Activated CD4-positive, CD25-positive, alpha-beta regulatory T cell treated with anti-CD3 and anti-CD28 coated beads, Interleukin-2, amount 50 U/mL, for 16 hours (primary cell): ENCODE measurements around the gene TP53TG5.

Source experiments
- DNase-seq: peaks from one replicate; pipeline ENCODE4 v3.0.0-alpha.2; 2020; ENCODE audit warnings: low read depth, low spot score

Gene TP53TG5

GRCh38 chr20:45405571-45406259 is 27.6 kb upstream of the TP53TG5 start:
- DNase-seq = no peak

- DNase-seq = no peak
Measured at GRCh38 chr20:45404438-45404837, 26.3 kb upstream of the TP53TG5 start.

DNA sequence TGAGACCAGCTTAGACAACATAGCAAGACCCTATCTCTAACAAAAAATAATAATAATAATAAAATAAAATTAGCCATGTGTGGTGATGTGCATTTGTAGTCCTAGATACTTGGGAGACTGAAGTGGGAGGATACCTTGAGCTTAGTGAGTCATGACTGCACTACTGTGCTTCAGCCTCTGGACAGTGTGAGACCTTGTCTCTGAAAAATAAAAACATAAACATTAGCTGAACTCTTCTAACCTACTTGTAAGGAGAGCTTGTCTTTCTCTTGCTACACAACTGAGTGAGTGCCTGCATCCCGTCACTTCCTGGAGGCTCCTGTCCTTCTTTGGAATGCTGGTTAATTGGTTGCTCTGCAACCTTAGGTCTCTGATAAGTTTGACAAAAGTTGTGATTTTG is 24.8 kb upstream of the TP53TG5 start:
- no peak for DNase-seq

DNA sequence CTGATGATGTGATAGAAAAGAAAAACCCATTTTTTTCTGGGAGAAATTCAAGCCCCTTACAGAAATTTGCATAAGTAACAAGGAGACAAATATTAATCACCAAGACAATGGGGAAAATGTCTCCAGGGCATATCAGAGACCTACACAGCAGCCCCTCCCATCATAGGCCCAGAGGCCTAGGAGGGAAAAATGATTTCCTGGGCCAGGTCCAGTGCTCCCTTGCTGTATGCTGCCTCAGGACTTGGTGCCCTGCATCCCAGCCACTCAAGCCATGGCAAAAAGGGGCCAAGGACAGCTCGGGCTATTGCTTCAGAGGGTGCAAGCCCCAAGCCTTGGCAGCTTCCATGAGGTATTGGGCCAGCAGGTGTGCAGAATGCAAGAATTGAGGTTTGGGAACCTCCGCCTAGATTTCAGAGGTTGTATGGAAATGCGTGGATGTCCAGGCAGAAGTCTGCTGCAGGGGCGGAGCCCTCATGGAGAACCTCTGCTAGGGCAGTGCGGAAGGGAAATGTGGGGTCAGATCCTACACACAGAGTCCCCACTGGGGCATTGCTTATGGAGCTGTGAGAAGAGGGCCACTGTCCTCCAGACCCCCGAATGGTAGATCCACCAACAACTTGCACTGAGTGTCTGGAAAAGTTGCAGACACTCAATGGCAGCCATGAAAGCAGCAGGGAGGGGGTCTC is 22.4 kb upstream of the TP53TG5 start:
- DNase-seq = no peak

- DNase-seq = no peak
Measured at GRCh38 chr20:45399018-45399417, 20.9 kb upstream of the TP53TG5 start.

GRCh38 chr20:45395114-45395415 is 16.9 kb upstream of the TP53TG5 start:
- DNase-seq = no peak

- DNase-seq = no peak
Measured at GRCh38 chr20:45394221-45395113, 16.3 kb upstream of the TP53TG5 start.

DNA sequence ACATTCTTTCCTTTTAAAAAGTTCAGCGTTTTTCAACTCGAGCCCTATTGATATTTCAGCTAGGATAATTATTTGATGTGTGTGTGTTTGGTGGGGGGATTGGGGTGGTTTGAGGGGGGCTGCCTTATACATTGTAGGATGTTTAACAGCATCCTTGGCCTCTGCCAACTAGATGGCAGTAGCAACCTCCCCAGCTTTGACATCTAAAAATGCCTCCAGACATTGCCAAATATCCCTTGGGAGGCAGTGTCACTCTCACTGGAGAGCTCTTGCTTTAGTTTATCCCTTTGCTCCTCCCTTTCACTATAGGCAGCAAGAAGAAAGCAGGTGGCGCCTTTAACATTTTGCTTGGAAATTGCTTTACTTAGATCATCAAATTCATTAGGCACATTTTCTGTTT is 14.6 kb upstream of the TP53TG5 start:
- no peak for DNase-seq

DNA sequence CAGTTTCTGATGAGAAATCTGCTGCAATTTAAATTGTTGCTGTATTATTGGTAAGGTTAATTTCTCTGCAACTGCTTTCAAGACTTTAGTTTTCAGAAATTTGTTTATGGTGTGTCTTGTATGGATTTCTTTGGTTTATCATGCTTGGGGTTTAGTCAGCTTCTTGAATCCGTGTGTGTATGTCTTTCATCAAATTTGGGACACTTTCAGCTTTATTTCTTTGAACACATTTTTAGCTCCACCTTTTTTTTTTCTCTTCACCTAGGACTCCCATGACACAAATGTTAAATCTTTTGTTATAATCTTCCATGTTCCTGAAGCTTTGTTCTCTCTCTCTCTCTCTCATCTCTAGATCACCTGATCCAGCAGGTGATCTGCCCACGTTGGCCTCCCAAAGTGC is 13.4 kb upstream of the TP53TG5 start:
- DNase-seq = no peak

DNA sequence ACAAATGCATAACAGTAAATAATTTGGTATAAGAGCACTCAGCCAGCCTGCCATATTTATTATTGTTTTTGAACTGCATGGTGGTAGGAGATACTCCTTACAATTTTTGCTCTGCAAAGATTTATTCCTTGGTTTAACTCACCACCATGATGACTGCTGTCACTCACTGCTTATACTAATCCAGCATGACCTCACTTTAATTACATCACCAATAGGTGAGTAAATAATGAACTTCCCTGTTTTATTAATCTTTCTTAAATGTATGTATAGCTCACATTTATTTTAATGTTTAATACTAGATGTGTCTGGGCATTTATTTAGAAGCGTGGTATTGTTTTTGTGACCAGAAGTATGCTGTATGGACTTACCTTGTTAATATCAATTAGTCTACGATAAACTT is 12.8 kb upstream of the TP53TG5 start:
- no peak for DNase-seq

GRCh38 chr20:45387274-45387673 is 9.1 kb upstream of the TP53TG5 start:
- no peak for DNase-seq

DNA sequence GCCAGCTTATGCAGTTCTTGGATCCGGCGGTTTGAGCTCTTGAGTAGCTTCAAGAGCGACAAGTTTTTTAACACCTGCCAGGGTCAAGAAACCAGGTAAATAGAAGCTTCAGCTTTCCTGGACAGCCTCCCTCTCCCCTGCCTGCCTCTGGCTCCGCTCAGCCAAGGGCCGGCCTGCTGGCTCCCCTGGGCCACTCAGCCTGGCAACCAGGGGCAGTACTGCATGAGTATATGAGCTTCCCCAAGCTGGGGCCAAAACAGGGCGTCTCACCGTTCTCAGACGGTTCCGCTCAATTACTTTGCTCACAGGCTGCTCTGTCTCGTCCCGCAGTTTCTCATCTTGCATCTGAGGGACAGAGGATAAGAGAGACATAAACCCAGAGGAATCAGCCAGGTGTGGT is 856 bp downstream of the TP53TG5 start:
- DNase-seq = no peak

GRCh38 chr20:45374966-45375365 is 3.2 kb downstream of the TP53TG5 start:
- no peak for DNase-seq

DNA sequence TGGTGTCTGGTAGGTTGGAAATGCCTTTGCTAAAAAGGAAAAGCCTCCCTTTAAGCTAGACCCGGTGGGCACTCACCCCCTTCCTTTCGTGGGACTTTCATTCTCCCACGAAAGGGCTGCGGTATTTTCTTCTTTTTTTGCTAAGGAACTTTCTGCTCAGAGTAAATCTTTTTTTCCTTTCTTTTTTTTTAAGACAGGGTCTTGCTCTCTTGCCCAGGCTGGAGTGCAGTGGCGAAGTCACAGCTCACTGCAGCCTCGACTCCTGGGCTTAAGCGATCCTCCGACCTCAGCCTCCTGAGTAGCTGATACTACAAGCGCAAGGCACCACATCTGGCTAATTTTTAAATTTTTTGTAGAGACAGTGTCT is 4.0 kb downstream of the TP53TG5 start:
- DNase-seq = no peak

DNA sequence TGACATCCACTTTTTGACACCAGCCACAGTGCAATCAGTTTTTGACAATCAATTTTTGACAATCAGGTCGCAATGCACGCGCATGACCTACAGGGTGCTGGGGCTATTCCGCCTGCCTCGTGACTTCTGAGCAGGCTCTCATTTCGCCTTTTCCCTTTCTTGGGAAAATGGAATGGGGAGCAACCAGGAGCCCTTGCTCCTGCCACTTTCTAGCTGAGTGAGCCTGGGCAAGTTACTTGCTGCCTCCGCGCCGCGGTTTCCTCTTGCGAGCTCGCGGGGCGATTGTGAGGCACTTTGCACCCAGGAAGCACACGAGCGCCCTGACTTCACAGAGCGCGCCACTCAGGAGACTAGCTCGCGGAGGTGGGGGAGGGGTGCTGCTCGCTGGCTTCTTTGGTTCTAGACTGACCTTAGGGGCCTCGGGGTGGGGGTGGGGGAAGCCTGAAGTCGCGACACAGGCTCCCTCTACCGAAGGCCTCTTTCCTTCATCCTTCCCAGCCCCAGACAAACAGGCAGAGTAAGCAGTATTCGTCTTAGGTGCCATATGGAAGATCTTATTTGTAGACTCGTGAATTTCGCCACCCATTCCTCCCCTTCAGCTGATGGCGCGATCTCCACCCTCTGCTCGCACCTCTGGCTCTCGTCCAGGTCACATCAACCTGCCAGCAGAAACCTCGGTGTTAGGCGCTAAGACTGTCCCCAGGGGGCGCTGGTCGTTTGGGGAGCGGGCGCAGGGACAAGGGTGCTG is 4.6 kb downstream of the TP53TG5 start:
- peak; percentile 79 for DNase-seq

DNA sequence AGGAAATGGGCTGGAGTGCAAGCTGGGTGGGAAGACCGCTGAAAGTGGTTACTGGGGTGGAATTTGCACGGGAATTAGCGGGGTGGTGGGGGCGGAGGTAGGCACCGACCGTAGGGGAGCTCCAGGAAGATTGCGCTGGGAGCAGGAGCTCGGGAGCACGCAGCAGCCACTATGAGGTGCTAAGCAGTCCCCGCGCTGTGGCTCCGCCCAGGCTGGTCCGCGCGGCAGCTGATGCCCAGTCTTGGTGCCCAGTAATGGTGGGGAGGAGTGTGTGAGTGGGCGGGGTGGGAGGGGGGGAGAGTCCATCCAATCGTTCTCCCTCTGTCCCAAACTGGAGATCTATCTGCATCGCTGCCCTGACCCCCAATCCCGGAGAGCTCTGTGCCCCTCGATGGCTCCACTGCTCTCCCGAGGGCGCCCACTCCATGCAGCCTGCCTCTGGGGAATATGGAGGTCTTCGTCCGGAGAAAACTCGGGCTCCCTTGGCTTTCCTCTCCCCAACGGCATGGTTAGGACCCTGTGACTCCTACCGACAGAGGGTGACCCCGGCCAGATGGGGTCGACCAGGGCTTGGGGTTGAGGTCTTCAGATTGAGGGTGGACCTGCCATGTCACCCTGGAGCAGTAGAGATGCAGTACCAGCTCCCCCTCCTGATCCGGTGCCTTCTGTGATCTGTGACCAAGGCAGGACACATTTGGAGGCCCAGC is 5.3 kb downstream of the TP53TG5 start:
- no peak for DNase-seq

- no peak for DNase-seq
Measured at GRCh38 chr20:45372241-45372640, 5.9 kb downstream of the TP53TG5 start.

- no peak for DNase-seq
Measured at GRCh38 chr20:45370571-45371160, 7.5 kb downstream of the TP53TG5 start.

- no peak for DNase-seq
Measured at GRCh38 chr20:45368221-45368980, 9.7 kb downstream of the TP53TG5 start.

GRCh38 chr20:45367126-45367525 is 11.0 kb downstream of the TP53TG5 start:
- no peak for DNase-seq
